Thyroid gland (tissue), 4 donors: Measurements from ENCODE around the gene PADI2.

Source experiments
- CTCF ChIP-seq, 6 experiments: fragments of 200-600 bp in 3 of 6; fragments of 450-650 bp in 3 of 6; sonication (generic) in 3 of 6; IDR thresholded peaks; one replicate each; pipeline ENCODE4 v1.5.1; 2016 to 2019; ENCODE audit warnings: antibody characterized with exemption in 6 of 6, mild to moderate bottlenecking in 2 of 6, inconsistent platforms in 1 of 6, moderate library complexity in 1 of 6
- POLR2A ChIP-seq, 2 donors: fragments of 450-650 bp; IDR thresholded peaks; one replicate each; pipeline ENCODE4 v1.6.1; 2017; ENCODE audit warnings: antibody characterized with exemption in 2 of 2, mild to moderate bottlenecking in 2 of 2, moderate library complexity in 1 of 2

- TF ChIP-seq CTCF (IDR thresholded peaks at IDR 0.05) (no peak), POLR2A (IDR thresholded peaks at IDR 0.05) (no peak)
These were observed 74.1 kb downstream of the PADI2 start for GRCh38 chr1:17045150-17045549.
